Limb (tissue), 2 donors: ENCODE data around the gene GSTA3.
A peak's percentile ranks its signal among the peaks of the same experiment; 100 is the strongest.
"Not testable (repeated sequence)": the region's sequence is repeated elsewhere in the genome, so short reads cannot be mapped to it uniquely, and the experiment has no call there.

Experiments used
- DNase-seq, 2 donors: peaks; one replicate each; pipeline ENCODE4 v3.0.0-alpha.2; 2016; ENCODE audit errors: extremely low spot score in 2 of 2

The GSTA3 gene

GRCh38 chr6:52914516-52914915 is 5.0 kb upstream of the GSTA3 start:
- DNase-seq = no peak

GRCh38 chr6:52910091-52910490 is 593 bp upstream of the GSTA3 start:
- DNase-seq = no peak

- no peak for DNase-seq
Observed at GRCh38 chr6:52909131-52909530, 367 bp downstream of the GSTA3 start.

- no peak for DNase-seq
Observed at GRCh38 chr6:52908526-52908925, 972 bp downstream of the GSTA3 start.

- DNase-seq = no peak
Observed at GRCh38 chr6:52904562-52905279, 4.8 kb downstream of the GSTA3 start.

GRCh38 chr6:52900536-52900935 is 9.0 kb downstream of the GSTA3 start:
- DNase-seq = no peak

- not testable (repeated sequence) for DNase-seq
Observed at GRCh38 chr6:52895790-52896189, 13.7 kb downstream of the GSTA3 start.

GRCh38 chr6:52894285-52894684 is 15.2 kb downstream of the GSTA3 start:
- DNase-seq = no peak

- DNase-seq = no peak
Observed at GRCh38 chr6:52893803-52894202, 15.7 kb downstream of the GSTA3 start.

GRCh38 chr6:52893221-52893620 is 16.3 kb downstream of the GSTA3 start:
- no peak for DNase-seq

- DNase-seq = no peak
Observed at GRCh38 chr6:52890018-52890417, 19.5 kb downstream of the GSTA3 start.

GRCh38 chr6:52887910-52888524 is 21.5 kb downstream of the GSTA3 start:
- DNase-seq = no peak

GRCh38 chr6:52881996-52882841 is 27.3 kb downstream of the GSTA3 start:
- DNase-seq = peak; percentile 62 to 75

GRCh38 chr6:52881662-52881995 is 27.9 kb downstream of the GSTA3 start:
- no peak for DNase-seq

- no peak for DNase-seq
Observed at GRCh38 chr6:52877786-52878185, 31.7 kb downstream of the GSTA3 start.

- no peak for DNase-seq
Observed at GRCh38 chr6:52877168-52877567, 32.3 kb downstream of the GSTA3 start.

GRCh38 chr6:52876056-52876787 is 33.3 kb downstream of the GSTA3 start:
- DNase-seq = no peak

GRCh38 chr6:52872031-52872430 is 37.5 kb downstream of the GSTA3 start:
- no peak for DNase-seq

GRCh38 chr6:52871621-52872020 is 37.9 kb downstream of the GSTA3 start:
- no peak for DNase-seq

GRCh38 chr6:52870335-52871091 is 39.0 kb downstream of the GSTA3 start:
- not testable (repeated sequence) for DNase-seq

- DNase-seq = not testable (repeated sequence)
Observed at GRCh38 chr6:52868899-52869298, 40.6 kb downstream of the GSTA3 start.
